Fibroblast of mammary gland (primary cell): ENCODE data around the gene RXFP2.

Source experiments
- DNase-seq: peaks from one replicate; pipeline ENCODE4 v3.0.0-alpha.2; 2010; ENCODE audit warnings: low read depth
- H3K4me3 ChIP-seq: 2 replicates; pipeline ENCODE4 v1.5.1; 2011; ENCODE audit warnings: low read depth, mild to moderate bottlenecking, low read length, moderate library complexity; ENCODE audit not compliant: control insufficient read depth
- CTCF ChIP-seq: conservative IDR thresholded peaks from 2 replicates; pipeline ENCODE4 v1.5.1; 2011; ENCODE audit warnings: low read depth, low read length, inconsistent platforms; ENCODE audit not compliant: control insufficient read depth, insufficient read depth

The RXFP2 gene

GRCh38 chr13:31774186-31774750, 34.9 kb downstream of the RXFP2 start:
- no peak overlapping the region for H3K4me3 ChIP-seq
- DNase-seq = peak; percentile 42
- no peak for TF ChIP-seq CTCF

GRCh38 chr13:31775148-31775547, 35.8 kb downstream of the RXFP2 start:
- DNase-seq = no peak
- no peak for TF ChIP-seq CTCF
- no peak overlapping the region for H3K4me3 ChIP-seq

- DNase-seq = peak; percentile 76
- no peak overlapping the region for H3K4me3 ChIP-seq
- no peak for TF ChIP-seq CTCF
Measured at GRCh38 chr13:31775686-31776085, 36.4 kb downstream of the RXFP2 start.

- no peak for TF ChIP-seq CTCF
- H3K4me3 ChIP-seq = no peak overlapping the region
- peak; percentile 47 for DNase-seq
Measured at GRCh38 chr13:31781064-31781463, 41.7 kb downstream of the RXFP2 start.

GRCh38 chr13:31786011-31786410, 46.7 kb downstream of the RXFP2 start:
- TF ChIP-seq CTCF = no peak
- DNase-seq = peak; percentile 57
- no peak overlapping the region for H3K4me3 ChIP-seq

- no peak overlapping the region for H3K4me3 ChIP-seq
- DNase-seq = peak; percentile 57
- TF ChIP-seq CTCF = no peak
Measured at GRCh38 chr13:31790992-31791391, 51.7 kb downstream of the RXFP2 start.

GRCh38 chr13:31793246-31793645, 53.9 kb downstream of the RXFP2 start:
- H3K4me3 ChIP-seq = no peak overlapping the region
- DNase-seq = peak; percentile 49
- TF ChIP-seq CTCF = no peak
